Measurements from ENCODE around the gene NEDD8.
"Not testable (repeated sequence)": the region's sequence is repeated elsewhere in the genome, so short reads cannot be mapped to it uniquely, and the experiment has no call there.

DNA sequence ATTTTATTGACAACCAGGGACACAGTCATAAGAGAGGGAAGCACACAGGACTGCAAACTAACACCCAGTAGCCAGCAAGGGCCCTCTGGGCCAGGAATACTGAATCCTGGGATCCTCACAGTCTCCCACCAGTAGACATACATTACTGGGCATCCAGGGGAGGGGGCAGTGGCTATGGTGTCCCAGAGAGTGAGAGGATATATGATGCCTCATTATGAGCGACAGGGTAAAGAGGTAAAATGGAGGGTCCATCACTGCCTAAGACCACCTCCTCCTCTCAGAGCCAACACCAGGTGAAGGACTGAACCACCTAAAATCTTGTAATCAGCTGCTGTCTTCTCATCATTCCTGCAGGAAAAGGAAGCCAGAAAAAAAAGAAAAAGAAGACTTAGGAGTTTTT, 15.3 kb downstream of the NEDD8 start:
- TF ChIP-seq EZH2 (IDR thresholded peaks at IDR 0.05; ENCODE audit: low read depth, unreplicated experiment); STAT1 (IDR thresholded peaks at IDR 0.05; ENCODE audit: unreplicated experiment): not testable (repeated sequence)
- TF ChIP-seq, protein P1, sequence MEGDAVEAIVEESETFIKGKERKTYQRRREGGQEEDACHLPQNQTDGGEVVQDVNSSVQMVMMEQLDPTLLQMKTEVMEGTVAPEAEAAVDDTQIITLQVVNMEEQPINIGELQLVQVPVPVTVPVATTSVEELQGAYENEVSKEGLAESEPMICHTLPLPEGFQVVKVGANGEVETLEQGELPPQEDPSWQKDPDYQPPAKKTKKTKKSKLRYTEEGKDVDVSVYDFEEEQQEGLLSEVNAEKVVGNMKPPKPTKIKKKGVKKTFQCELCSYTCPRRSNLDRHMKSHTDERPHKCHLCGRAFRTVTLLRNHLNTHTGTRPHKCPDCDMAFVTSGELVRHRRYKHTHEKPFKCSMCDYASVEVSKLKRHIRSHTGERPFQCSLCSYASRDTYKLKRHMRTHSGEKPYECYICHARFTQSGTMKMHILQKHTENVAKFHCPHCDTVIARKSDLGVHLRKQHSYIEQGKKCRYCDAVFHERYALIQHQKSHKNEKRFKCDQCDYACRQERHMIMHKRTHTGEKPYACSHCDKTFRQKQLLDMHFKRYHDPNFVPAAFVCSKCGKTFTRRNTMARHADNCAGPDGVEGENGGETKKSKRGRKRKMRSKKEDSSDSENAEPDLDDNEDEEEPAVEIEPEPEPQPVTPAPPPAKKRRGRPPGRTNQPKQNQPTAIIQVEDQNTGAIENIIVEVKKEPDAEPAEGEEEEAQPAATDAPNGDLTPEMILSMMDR (conservative IDR thresholded peaks at IDR 0.05; ENCODE audit: low read depth in 2 of 2), result not testable (repeated sequence)

Measured in GM23338 (cell line).